Psoas muscle (tissue), 8 donors: Measurements from ENCODE around the gene TMA16. TPM values are rescaled to one million over a fixed set of nuclear protein-coding genes. Genes with fewer than 3 reads are reported as not detected.

ENCODE experiments used
- ATAC-seq, 4 donors: fragments of 200-7000 bp; cut with Tn5 transposase; one replicate each; pipeline ENCODE4 v1.9.1; 2020; ENCODE audit warnings: moderate library complexity in 3 of 4, mild to moderate bottlenecking in 2 of 4
- DNase-seq, 2 donors: peaks; one replicate each; pipeline ENCODE4 v3.0.0-alpha.2; 2020
- H3K27ac ChIP-seq: fragments of 200-600 bp; one replicate; pipeline ENCODE4 v1.8.0; 2022
- H3K27me3 ChIP-seq, 3 donors: fragments of 200-600 bp in 1 of 3; one replicate each; pipeline versions ENCODE4 v1.6.1 to v1.8.0; 2013 to 2022; ENCODE audit warnings: low read length in 2 of 3, mild to moderate bottlenecking in 2 of 3, moderate library complexity in 1 of 3; ENCODE audit not compliant: insufficient read depth in 3 of 3
- H3K36me3 ChIP-seq, 2 donors: fragments of 200-600 bp in 1 of 2; one replicate each; pipeline versions ENCODE4 v1.6.1 to v1.8.0; 2013 to 2022; ENCODE audit warnings: low read depth in 1 of 2, mild to moderate bottlenecking in 1 of 2, moderate library complexity in 1 of 2; ENCODE audit not compliant: insufficient read depth in 1 of 2
- H3K4me1 ChIP-seq: fragments of 200-600 bp; one replicate; pipeline ENCODE4 v1.8.0; 2022
- H3K4me3 ChIP-seq: fragments of 200-600 bp; one replicate; pipeline ENCODE4 v1.8.0; 2022; ENCODE audit warnings: mild to moderate bottlenecking
- H3K9me3 ChIP-seq: fragments of 200-600 bp; one replicate; pipeline ENCODE4 v1.8.0; 2022
- CTCF ChIP-seq: fragments of 200-600 bp; IDR thresholded peaks from one replicate; pipeline ENCODE4 v1.8.0; 2022; ENCODE audit warnings: antibody characterized with exemption
- WGBS, 3 donors: extraction: QIAGEN DNeasy Blood & Tissue Kit; methylation state at CpG; one replicate each; pipeline versions ENCODE4 v1.1.6 to v1.1.7; 2013; 5-methylcytosine and 5-hydroxymethylcytosine counted together
- intact Hi-C, 2 donors: fragments of 100-400 bp; cut with DNase I; formaldehyde crosslinking; loops; one replicate each; pipeline versions ENCODE4 v1.11.0 to v1.14.2; 2022
- polyA plus RNA-seq, 3 donors: library from polyadenylated mRNA; stranded (reverse); fragments of 200-250 nt; gene quantifications; one replicate each; pipeline ENCODE4 v1.2.3, GENCODE V29; 2013
- total RNA-seq, 4 donors: library from RNA; stranded (reverse); fragmentation: NEBNext Ultra II Directional in 2 of 4; extraction: Animal tissue kit (Norgen Biotek cat#: 25700) in 2 of 4; gene quantifications; one replicate each; pipeline versions ENCODE4 v1.2.1 to v1.2.4, GENCODE V29; 2021 to 2023
- donor health status: healthy with polysubstance abuse.
- donor health status: DM: no; HTN: no; CAD: no; lungs with moderate emphysema.
- donor health status: Bipolar disorder and iron deficiency.
- donor health status: healthy.
- donor health status: DM: yes; HTN: yes; CAD: no.
- donor health status: DM: no; HTN: no; CAD: no.
- donor health status: DM: no; HTN: no; CAD: no.
- donor health status: DM: yes; HTN: yes; CAD: no.

Gene TMA16
- total and polyA plus RNA-seq, 7 donors: 4.6 to 14.7 (median 9.9) TPM

- H3K27me3 ChIP-seq: peaks cover 0 to 2% (median 0%) of the 10 kb centered on the region in 3 donors
- no peaks in the 10 kb centered on the region for H3K4me1 ChIP-seq
- no peak overlapping the region for H3K4me3 ChIP-seq
- TF ChIP-seq CTCF: no peak
- WGBS, 3 donors: 83 to 89% (median 84%) methylated on average over 4 of the region's 4 CpGs
- no peak overlapping the region for H3K27ac ChIP-seq
- intact Hi-C loops: no loop called here
- ATAC-seq: no peak
- H3K9me3 ChIP-seq: no peaks in the 10 kb centered on the region
- no peak for DNase-seq
- no peaks in the 10 kb centered on the region for H3K36me3 ChIP-seq
Observed at GRCh38 chr4:163467082-163467770, 27.3 kb upstream of the TMA16 start.

GRCh38 chr4:163470391-163470790 lies 24.1 kb upstream of the TMA16 start:
- Histone ChIP-seq H3K27ac (no peak overlapping the region), H3K9me3 (no peaks in the 10 kb centered on the region), H3K27me3 (peaks cover 0 to 2% (median 0%) of the 10 kb centered on the region in 3 donors), H3K4me1 (no peaks in the 10 kb centered on the region), H3K4me3 (no peak overlapping the region), H3K36me3 (no peaks in the 10 kb centered on the region)
- DNase-seq: no peak
- TF ChIP-seq CTCF: no peak
- intact Hi-C loops: no loop called here
- ATAC-seq: no peak
- 71 to 88% (median 82%) methylated on average over 3 of the region's 3 CpGs for WGBS, 3 donors

- DNase-seq (no peak), ATAC-seq (no peak)
- Histone ChIP-seq H3K36me3 (no peaks in the 10 kb centered on the region), H3K27me3 (no peaks in the 10 kb centered on the region), H3K4me1 (no peaks in the 10 kb centered on the region), H3K27ac (no peak overlapping the region), H3K9me3 (no peaks in the 10 kb centered on the region), H3K4me3 (no peak overlapping the region)
- intact Hi-C loops: no loop called here
- TF ChIP-seq CTCF: no peak
- WGBS, 3 donors: 91 to 94% (median 91%) methylated on average over 14 of the region's 14 CpGs
Observed at GRCh38 chr4:163473130-163473529, 21.4 kb upstream of the TMA16 start.

GRCh38 chr4:163473576-163473975 lies 20.9 kb upstream of the TMA16 start, which contains the start of gene TKTL2:
TSS of gene TKTL2 (minus strand) at chr4:163473754. CDS start at chr4:163473734, 20 bp downstream.
- Histone ChIP-seq H3K4me3 (no peak within 1 kb of the TSS), H3K9me3 (no peaks in the 10 kb centered on the region), H3K4me1 (no peaks in the 10 kb centered on the region), H3K27ac (no peak within 1 kb of the TSS), H3K27me3 (no peaks in the 10 kb centered on the region), H3K36me3 (no peaks in the 10 kb centered on the region)
- no peak for DNase-seq
- 89 to 92% (median 90%) methylated on average over 32 of the region's 32 CpGs for WGBS, 3 donors
- no peak for ATAC-seq
- intact Hi-C loops: no loop called here
- no peak for TF ChIP-seq CTCF

- Histone ChIP-seq H3K27me3 (no peaks in the 10 kb centered on the region), H3K27ac (no peak overlapping the region), H3K36me3 (no peaks in the 10 kb centered on the region), H3K9me3 (no peaks in the 10 kb centered on the region), H3K4me3 (no peak overlapping the region), H3K4me1 (no peaks in the 10 kb centered on the region)
- TF ChIP-seq CTCF: no peak
- no peak for DNase-seq
- intact Hi-C loops: no loop called here
- 91 to 94% (median 92%) methylated on average over 3 of the region's 3 CpGs for WGBS, 3 donors
- no peak for ATAC-seq
Observed at GRCh38 chr4:163474027-163474426, 20.5 kb upstream of the TMA16 start.
